ENCODE results near the gene MORC1.

MORC1 gene

GRCh38 chr3:109045271-109046040, 72.5 kb downstream of the MORC1 start:
- no peak overlapping the region for H3K27ac ChIP-seq
- no peak for DNase-seq (ENCODE audit: low read depth, low spot score)

GRCh38 chr3:109035082-109035481, 82.9 kb downstream of the MORC1 start:
- H3K27ac ChIP-seq, result no peak overlapping the region

GRCh38 chr3:109033000-109033660, 84.8 kb downstream of the MORC1 start:
- DNase-seq (ENCODE audit: low read depth, low spot score), result no peak
- no peak overlapping the region for H3K27ac ChIP-seq

More at GRCh38 chr3:109035082-109035481, 82.9 kb downstream of the MORC1 start:
- no peak for DNase-seq (ENCODE audit: low read depth, low spot score)

DNA sequence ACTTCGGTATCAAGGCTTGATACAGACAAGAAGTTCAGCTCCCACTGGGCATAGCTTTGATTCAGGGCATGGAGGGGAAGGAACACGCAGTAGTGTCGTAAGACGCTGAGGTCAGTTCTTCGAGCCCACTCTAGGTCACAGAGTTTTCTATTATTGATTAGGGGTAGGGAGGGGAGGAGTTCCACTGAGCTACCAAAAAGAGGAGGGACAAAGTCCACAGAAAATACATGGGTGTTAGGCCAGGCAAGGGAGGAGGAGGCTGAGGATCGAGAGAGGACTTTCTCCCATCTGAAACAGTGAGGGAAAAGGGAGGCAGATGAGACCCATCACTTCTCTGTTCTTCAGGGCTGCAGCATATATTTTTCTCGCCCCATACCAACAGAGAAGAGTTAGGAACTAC, 89.2 kb downstream of the MORC1 start:
- H3K27ac ChIP-seq, result no peak overlapping the region
- no peak for DNase-seq (ENCODE audit: low read depth, low spot score)

GRCh38 chr3:109026821-109027220, 91.1 kb downstream of the MORC1 start:
- no peak overlapping the region for H3K27ac ChIP-seq

GRCh38 chr3:109025896-109026295, 92.0 kb downstream of the MORC1 start:
- no peak for DNase-seq (ENCODE audit: low read depth, low spot score)
- no peak overlapping the region for H3K27ac ChIP-seq

More at GRCh38 chr3:109026821-109027220, 91.1 kb downstream of the MORC1 start:
- DNase-seq (ENCODE audit: low read depth, low spot score), result no peak

- no peak for DNase-seq (ENCODE audit: low read depth, low spot score)
- H3K27ac ChIP-seq, result no peak overlapping the region
Measured at GRCh38 chr3:109023656-109024254, 94.2 kb downstream of the MORC1 start.

- no peak for DNase-seq (ENCODE audit: low read depth, low spot score)
- no peak overlapping the region for H3K27ac ChIP-seq
Measured at GRCh38 chr3:109023167-109023566, 94.8 kb downstream of the MORC1 start.

DNA sequence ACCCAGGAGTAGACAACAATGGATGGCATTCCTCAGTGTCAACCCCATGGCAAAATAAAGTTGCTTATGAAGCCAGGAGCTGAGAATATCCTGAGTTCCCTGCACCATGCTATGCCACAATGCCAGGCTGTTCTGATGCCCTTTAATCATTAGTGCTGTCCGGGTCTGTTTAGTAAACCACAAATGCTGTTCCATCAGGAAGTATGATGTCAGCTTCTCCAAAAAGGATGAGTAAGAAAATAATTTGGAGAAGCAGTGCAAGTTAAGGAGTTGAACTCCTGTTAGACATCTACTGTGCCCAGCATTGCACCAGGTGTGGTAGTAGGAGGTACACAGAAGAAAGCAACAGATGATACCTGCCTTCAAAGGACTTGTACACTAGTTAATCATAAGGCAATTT, 96.4 kb downstream of the MORC1 start:
- no peak overlapping the region for H3K27ac ChIP-seq
- DNase-seq (ENCODE audit: low read depth, low spot score), result no peak

DNA sequence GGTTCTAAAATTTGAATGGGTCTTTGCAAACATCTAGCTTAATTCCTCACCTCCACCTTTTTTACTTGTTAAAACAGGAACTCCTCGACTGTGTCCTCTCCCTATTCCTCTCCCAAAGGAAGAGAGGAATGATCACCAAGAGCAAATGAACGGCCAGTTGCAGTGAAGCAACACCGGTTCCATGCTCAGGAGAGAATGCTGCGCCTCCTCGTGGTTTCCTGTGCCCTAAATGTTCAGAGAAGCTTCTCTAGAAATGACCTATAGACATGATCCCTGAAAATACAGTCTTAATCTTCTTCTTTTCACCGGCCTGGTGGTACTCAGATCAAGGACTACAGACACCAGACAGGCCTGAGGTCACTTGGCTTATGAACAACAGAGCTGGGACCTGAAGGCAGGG, 99.1 kb downstream of the MORC1 start:
- H3K27ac ChIP-seq, result no peak overlapping the region
- no peak for DNase-seq (ENCODE audit: low read depth, low spot score)

DNA sequence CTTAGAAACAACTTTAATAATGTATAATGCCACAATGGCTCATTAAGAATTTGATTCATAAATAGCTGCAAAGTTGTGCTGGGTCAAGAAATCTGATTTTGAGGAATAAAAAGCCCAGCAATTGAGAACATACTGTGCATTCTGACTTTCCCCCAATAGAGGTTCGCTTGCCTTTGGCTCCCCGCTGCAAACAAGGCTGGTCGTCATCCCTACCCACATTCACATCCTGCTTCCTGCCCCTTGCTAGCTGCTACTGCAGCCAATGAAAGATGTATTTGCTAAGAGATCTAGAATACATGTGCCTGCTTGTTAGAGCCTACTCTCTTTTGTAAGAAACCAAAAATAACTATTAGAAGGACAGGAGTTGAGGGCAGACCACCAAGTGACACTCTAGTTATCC, 112.5 kb downstream of the MORC1 start:
- no peak overlapping the region for H3K27ac ChIP-seq
- DNase-seq (ENCODE audit: low read depth, low spot score), result no peak

GRCh38 chr3:108998436-108998835, 119.5 kb downstream of the MORC1 start:
- DNase-seq (ENCODE audit: low read depth, low spot score), result no peak
- no peak overlapping the region for H3K27ac ChIP-seq

DNA sequence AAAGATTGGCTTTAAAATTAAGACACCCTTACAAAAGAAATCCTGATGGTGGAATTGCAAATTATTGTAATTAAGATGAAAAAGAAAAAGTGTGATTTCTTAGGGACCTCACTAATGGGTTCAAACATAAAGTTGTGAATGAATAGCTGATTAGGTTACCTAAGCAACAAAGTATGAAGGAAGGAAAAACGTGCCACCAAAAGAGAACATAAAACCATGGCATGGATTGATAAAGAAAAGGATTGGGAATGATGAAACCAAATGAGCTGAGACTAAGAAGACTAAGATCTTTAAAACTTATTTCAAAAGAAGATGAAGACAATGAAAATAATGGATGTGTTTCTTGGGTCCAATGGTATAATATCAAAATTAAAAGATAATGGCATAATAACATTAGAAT, 132.1 kb downstream of the MORC1 start:
- no peak for DNase-seq (ENCODE audit: low read depth, low spot score)
- no peak overlapping the region for H3K27ac ChIP-seq

- no peak overlapping the region for H3K27ac ChIP-seq
- DNase-seq (ENCODE audit: low read depth, low spot score), result no peak
Measured at GRCh38 chr3:108983051-108983450, 134.9 kb downstream of the MORC1 start.

- no peak for DNase-seq (ENCODE audit: low read depth, low spot score)
- H3K27ac ChIP-seq, result no peak overlapping the region
Measured at GRCh38 chr3:108976058-108976457, 141.9 kb downstream of the MORC1 start.

GRCh38 chr3:108973019-108973418, 144.9 kb downstream of the MORC1 start:
- H3K27ac ChIP-seq, result no peak overlapping the region
- no peak for DNase-seq (ENCODE audit: low read depth, low spot score)

DNA sequence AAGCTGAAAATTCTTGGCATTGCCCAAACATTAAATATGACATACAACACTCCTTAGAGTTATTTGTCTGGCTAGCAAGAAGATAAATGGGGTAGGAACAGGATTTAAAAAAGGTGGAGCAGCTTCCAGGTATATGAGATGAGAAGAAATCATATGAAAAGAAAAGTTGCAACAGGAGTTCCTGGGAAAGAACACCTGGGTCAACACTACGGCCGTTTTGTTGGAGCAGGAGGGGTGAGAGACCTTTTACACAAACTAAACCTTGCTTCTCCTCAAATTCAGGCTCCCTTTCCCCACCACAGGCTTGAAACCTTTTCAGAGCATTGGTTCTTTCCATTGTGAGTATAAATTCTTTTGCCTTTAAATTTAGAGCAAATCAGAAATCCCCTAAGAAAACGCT, 145.5 kb downstream of the MORC1 start:
- no peak for DNase-seq (ENCODE audit: low read depth, low spot score)
- no peak overlapping the region for H3K27ac ChIP-seq

- no peak overlapping the region for H3K27ac ChIP-seq
- no peak for DNase-seq (ENCODE audit: low read depth, low spot score)
Measured at GRCh38 chr3:108970561-108970960, 147.4 kb downstream of the MORC1 start.

- no peak overlapping the region for H3K27ac ChIP-seq
- no peak for DNase-seq (ENCODE audit: low read depth, low spot score)
Measured at GRCh38 chr3:108966773-108967172, 151.2 kb downstream of the MORC1 start.

DNA sequence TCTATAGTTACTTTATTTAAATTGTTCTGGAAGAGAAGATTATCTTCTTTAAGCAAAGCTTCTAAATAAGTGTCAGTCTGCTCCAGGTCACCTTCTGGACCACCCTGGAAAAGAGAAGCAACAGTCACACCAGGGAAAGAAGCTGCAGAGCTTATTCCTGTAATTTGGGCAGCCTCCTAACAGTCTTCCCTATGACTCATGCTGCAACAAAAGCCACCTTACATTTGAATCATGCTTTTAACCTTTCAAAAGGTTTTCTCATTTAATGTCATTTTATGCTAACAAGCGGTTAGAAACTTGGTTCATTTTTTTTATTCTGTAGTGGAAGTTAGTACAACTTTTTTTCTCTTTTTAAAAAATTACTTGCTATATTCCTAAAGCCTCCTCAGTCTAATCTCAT, 158.9 kb downstream of the MORC1 start:
- DNase-seq (ENCODE audit: low read depth, low spot score), result no peak
- no peak overlapping the region for H3K27ac ChIP-seq

DNA sequence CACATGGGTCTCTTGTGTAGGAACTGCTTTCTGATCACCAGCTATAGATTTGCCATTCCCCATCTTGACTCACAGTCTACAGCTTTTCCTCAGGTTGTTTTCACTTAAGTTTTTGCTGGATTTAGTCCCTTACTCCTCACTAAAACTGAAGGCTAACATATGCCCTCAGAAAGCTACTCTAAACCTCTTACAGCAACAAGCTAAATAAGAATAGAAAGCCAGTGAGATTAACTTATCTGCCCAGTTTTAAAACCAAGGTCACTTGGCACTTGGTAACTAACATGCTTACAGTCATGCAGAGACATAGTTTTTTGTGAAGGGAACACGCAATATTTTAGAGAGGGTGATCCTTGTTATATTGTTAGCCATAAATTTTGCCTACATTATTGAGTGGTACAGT, 164.2 kb downstream of the MORC1 start, which contains the start of gene GUCA1C:
GUCA1C (minus strand) TSS at position 180 of the 400 bp plus-strand sequence; CDS start at position 63, 117 bp downstream.
- no peak for DNase-seq (ENCODE audit: low read depth, low spot score)
- peak within 1 kb of the TSS; percentile 38 for H3K27ac ChIP-seq
